Stomach (tissue), 4 donors: ENCODE measurements around the gene MYCBP2.

Experiments used
- POLR2AphosphoS5 ChIP-seq, 3 donors: sonication (generic); formaldehyde crosslinking; IDR thresholded peaks; one replicate each; pipeline ENCODE4 v1.6.1; 2016; ENCODE audit warnings: antibody characterized with exemption in 3 of 3
- TF ChIP-seq, protein P1 (sequence below), 7 experiments: fragments of 450-650 bp in 4 of 7; fragments of 200-600 bp in 3 of 7; sonication (generic) in 3 of 7; IDR thresholded peaks; one replicate each; pipeline ENCODE4 v1.5.1; 2016 to 2019; ENCODE audit warnings: antibody characterized with exemption in 7 of 7, control low read depth in 2 of 7, mild to moderate bottlenecking in 1 of 7

DNA sequence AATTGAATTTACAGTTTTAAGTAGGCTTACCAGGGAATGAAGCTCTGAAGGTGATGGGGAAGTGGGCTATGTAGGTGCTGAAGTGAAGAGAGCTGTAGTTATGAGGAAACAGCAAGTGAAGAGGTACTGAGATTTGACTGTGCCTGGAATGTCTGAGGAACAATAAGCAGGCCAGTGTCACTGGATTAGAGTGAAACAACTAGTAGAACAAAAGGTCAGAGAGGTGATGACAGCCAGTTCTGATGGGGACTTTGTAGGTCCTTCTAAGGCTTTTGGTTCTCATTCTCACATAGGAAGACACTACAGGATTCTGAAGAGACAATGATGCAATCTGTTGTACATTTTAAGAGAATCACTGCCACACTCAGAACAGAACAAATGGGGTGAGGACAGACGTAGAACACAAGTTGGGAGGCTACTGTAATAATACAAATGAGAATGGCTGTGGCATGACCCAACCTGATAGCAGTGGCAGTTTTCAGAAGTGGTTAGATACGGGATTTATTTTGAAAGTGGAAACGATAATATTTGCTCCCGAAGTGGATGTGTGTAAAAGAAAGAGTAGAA, 130.8 kb downstream of the MYCBP2 start:
- TF ChIP-seq, protein P1, sequence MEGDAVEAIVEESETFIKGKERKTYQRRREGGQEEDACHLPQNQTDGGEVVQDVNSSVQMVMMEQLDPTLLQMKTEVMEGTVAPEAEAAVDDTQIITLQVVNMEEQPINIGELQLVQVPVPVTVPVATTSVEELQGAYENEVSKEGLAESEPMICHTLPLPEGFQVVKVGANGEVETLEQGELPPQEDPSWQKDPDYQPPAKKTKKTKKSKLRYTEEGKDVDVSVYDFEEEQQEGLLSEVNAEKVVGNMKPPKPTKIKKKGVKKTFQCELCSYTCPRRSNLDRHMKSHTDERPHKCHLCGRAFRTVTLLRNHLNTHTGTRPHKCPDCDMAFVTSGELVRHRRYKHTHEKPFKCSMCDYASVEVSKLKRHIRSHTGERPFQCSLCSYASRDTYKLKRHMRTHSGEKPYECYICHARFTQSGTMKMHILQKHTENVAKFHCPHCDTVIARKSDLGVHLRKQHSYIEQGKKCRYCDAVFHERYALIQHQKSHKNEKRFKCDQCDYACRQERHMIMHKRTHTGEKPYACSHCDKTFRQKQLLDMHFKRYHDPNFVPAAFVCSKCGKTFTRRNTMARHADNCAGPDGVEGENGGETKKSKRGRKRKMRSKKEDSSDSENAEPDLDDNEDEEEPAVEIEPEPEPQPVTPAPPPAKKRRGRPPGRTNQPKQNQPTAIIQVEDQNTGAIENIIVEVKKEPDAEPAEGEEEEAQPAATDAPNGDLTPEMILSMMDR (IDR thresholded peaks at IDR 0.05), result no peak
- TF ChIP-seq POLR2AphosphoS5 (IDR thresholded peaks at IDR 0.05), result no peak
